Fibroblast of skin of back (primary cell): ENCODE results near the gene RPL7A.
A peak's percentile ranks its signal among the peaks of the same experiment; 100 is the strongest.
"Not testable (repeated sequence)": the region's sequence is repeated elsewhere in the genome, so short reads cannot be mapped to it uniquely, and the experiment has no call there.

Experiments used
- DNase-seq: peaks from one replicate; pipeline ENCODE4 v3.0.0-alpha.2; 2013

Gene RPL7A

DNA sequence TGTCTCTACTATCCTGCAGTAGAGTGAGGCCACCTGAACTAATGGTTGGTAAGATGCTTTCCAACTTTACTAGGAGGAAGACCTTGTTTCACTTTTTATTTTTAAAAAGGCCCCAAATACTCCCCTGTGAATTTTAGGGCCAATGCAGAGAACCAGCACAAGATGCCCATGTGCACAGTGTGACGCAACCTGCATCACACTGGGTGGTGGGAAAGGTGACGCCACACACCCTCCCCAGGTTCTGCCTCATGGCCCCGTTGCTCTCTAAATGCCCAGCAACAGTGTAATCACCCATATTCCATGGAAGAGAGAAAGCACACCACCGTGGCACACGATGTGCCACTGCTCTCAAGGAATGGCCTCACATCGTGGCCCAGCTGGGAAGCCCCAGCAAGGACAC, 21.4 kb downstream of the RPL7A start:
- no peak for DNase-seq

- DNase-seq: no peak
Measured at GRCh38 chr9:133369933-133370332, 21.9 kb downstream of the RPL7A start.

DNA sequence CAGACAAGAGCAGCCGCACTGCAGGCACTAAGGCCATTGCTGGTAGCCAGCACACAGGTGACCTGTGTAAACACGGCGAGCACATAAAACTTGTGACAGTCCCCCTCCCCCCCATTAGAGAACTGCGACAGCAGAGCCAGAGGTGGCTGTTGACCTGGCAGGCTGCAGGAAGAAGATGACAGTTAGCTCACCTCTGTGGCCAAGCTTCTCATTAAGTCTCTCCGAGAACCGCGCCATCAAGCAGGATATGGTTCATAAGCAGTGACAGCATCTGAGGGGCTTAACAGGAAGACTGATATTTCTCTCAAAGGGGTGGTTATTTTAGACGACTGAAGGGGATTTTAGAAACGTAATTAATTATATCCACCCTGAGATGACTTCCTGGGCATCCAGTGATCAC, 22.7 kb downstream of the RPL7A start:
- no peak for DNase-seq

DNA sequence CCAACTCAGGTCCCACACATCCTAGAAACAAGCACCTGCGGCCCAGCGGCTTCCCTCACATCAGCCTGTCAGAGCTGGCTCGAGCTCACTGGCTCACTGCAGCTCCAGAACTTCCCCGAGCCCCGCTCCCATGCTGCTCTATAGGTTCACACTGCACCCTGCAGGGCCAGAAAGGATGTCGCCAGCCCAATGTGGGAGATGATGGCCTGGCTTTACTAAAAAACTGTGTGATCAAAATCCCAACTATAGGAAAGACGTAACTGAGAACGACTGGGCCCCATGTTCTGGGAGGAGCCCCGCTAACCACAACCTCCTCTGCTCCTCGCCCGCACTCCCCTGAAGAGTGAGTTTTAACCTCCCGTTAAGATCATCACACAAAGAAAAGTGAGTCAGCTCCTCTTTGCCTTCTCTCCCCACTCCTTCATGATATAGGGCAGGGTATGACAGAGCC, 23.3 kb downstream of the RPL7A start:
- DNase-seq: no peak

- no peak for DNase-seq
Measured at GRCh38 chr9:133372144-133372543, 24.1 kb downstream of the RPL7A start.

- DNase-seq: peak; percentile 67
Measured at GRCh38 chr9:133374612-133375115, 26.6 kb downstream of the RPL7A start.

- DNase-seq: peak; percentile 46
Measured at GRCh38 chr9:133375116-133375723, 27.2 kb downstream of the RPL7A start.

GRCh38 chr9:133375724-133376654, 28.0 kb downstream of the RPL7A start, which contains the start of the genes STKLD1 and SURF4:
STKLD1 (plus strand) TSS chr9:133376366; CDS start chr9:133376474, 108 bp downstream.
SURF4 (minus strand) TSS chr9:133376060; CDS start chr9:133375969, 91 bp downstream.
- peak; percentile 96 for DNase-seq

- not testable (repeated sequence) for DNase-seq
Measured at GRCh38 chr9:133377280-133377679, 29.3 kb downstream of the RPL7A start.

DNA sequence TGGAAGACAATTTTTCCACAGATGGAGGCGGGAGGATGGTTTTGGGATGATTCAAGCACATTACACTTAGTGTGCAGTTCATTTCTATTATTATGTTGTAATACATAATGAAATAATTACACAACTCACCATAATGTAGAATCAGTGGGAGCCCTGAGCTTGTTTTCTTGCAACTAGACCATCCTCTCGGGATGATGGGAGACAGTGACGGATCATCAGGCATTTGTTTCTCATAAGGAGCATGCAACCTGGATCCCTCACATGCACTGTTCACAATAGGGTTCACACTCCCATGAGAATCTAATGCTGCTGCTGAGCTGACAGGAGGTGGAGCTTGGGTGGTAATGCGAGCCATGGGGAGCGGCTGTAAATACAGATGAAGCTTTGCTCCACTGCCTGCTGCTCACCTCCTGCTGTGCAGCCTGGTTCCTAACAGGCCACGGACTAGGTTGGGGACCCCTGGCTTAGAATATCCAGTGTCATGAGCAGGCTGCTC, 29.8 kb downstream of the RPL7A start:
- DNase-seq: peak; percentile 37

DNA sequence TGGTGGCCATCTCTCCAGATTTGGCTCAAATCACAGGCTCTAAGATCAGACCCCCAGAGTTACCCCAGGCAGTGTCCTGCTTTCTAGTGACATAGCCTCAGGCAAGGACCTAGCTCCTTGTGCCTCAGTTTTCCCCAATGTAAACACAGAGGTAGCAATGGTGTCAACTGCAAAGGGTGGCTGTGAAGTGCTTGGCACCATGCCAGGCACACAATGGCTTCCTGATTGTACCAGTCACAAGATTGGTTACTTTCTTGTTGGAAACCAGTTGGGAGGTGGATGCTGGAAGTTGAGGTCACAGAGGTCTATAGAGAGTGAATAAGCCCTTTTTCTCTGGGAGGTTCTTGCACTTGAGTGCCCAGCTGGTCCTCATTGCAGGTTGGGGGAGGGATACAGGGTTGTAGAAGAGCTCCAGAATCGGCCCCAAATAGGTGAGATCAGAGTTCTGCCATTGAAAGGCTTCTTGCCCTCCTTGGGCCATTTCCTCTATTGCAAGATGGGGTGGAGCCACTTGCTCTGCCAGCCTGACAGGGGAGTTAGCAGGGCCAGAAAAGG, 30.5 kb downstream of the RPL7A start:
- DNase-seq: no peak

DNA sequence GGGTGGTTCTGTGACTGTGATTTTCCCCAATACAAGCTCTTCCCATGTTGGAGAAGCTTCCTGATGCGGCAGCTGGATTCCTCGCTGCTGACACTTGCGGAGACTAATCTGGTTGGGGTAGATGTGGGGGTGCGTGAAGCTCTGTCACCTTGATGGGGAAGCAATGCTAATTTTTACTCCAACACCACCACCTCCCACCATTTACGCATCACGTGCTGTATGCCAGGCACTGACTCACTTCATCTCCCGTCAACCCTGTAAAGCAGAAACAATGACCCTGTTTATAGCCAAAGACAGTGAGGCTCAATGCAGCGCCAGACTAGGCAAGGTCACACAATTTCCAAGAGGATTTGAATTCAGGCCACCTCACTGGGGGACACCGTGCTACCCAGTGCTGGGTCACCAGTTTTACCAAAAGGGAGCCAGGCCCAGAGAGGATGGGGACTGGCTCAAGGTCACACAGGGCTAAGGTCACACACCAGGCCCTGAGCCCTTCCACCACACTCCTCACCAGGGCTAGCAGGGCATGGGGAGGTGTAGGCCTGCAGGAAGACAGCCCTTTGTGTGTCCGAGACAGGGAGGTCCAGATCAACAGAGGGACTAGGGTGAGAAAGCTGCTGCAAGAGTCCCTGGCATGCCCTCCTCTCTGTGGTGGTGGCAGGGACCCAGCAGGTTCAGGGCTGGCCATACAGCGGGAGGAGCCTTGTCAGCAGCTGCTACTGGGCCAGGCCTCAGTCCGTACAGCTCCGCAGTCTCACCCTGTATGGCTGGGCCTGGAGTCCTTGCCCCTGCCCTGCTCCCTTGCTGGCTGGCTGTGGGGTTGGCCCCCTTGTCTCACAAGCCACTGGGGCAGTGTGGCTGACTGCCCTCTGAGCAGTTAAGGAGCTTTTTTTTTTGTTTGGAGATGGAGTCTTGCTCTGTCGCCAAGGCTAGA, 31.4 kb downstream of the RPL7A start:
- DNase-seq: no peak

- DNase-seq: no peak
Measured at GRCh38 chr9:133380734-133381133, 32.7 kb downstream of the RPL7A start.

DNA sequence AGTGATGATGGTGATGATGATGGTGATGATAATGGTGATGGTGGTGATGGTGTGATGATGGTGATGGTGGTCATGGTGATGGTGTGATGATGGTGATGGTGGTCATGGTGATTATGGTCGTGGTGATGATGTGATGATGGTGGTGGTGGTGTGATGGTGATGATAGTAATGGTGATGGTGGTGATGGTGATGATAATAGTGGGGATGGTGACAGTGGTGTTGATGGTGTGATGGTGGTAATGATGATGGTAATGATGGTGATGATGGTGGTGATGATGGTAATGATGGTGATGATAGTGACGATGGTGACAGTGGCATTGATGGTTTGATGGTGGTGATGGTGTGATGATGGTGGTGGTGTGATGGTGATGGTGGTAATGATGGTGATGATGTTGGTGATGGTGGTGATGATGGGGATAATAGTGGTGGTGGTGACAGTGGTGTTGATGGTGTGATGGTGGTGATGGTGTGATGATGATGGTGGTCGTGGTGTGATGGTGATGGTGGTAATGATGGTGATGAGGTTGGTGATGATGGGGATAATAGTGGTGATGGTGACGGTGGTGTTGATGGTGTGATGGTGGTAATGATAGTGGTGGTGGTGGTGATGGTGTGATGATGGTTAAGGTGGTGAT, 34.6 kb downstream of the RPL7A start:
- DNase-seq: no peak

- no peak for DNase-seq
Measured at GRCh38 chr9:133383438-133383837, 35.4 kb downstream of the RPL7A start.

- no peak for DNase-seq
Measured at GRCh38 chr9:133384736-133385321, 36.8 kb downstream of the RPL7A start.

DNA sequence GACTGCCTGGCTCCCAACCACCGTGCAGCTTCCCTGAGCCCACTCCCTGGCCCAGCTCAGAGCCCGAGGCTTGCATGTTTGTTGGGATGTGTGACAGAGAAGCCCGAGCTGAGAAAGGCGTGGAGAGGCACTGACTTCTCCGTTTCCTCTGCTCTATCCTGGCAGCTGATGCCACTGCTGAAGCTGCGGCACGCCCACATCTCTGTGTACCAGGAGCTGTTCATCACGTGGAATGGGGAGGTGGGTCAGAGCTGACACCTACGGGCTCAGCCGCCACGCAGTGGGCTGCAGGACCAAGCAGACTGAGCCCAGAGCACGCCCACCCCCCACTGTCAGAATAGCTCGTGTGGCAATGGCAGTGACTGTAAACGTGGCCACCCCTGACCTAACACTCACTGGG, 37.4 kb downstream of the RPL7A start:
- no peak for DNase-seq

GRCh38 chr9:133386338-133386737, 38.3 kb downstream of the RPL7A start:
- DNase-seq: no peak

- DNase-seq: no peak
Measured at GRCh38 chr9:133387680-133388079, 39.7 kb downstream of the RPL7A start.

GRCh38 chr9:133389025-133389557, 41.1 kb downstream of the RPL7A start:
- DNase-seq: no peak

GRCh38 chr9:133389562-133389961, 41.5 kb downstream of the RPL7A start:
- no peak for DNase-seq
